Globus pallidus (tissue), 1 donor: ENCODE data around the gene TMEM250.

Experiments
- DNase-seq: peaks from one replicate; pipeline ENCODE4 v3.0.0-alpha.2; 2015; ENCODE audit warnings: low spot score

Gene TMEM250

DNA sequence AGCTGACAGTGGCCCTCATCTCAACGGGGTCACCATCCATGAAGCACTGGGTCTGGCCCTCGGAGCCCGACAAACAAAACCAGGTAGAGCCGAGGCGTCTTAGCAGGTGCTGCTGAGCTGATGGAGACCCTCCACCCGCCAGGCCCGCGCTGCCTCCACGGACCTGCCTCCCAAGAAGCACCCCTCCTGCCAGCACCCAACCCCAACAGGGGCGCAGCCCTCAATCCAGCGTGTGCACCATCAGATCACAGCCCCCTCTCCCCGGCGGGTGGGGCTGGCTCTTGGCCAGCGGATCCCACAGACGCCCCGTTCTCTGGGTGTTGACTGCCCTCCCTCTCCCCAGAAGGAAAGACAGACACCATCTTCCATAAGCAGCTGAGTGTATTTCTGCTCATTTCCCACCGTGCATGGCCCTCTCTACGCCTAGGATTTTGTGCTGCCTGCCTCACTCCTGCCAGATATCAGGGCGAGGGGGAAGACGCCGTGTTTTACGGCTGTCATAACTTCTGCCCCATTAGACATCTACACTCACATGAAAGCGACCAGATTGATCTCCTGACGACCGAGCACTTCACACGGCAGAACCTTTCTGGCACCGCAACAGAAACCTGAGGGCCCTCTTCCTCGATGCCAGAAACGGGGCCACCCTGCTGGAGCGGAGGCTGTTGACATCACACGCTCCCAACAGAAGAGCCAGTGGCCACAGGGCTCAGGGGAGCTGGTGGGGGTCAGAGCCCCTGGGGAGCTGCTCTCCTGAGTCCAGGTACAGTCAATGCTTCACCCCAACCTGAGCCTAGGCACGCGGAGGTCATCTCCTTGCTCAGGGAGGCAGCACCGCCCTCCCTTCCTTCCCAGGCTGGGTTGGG lies 35.9 kb downstream of the TMEM250 start:
- no peak for DNase-seq

DNA sequence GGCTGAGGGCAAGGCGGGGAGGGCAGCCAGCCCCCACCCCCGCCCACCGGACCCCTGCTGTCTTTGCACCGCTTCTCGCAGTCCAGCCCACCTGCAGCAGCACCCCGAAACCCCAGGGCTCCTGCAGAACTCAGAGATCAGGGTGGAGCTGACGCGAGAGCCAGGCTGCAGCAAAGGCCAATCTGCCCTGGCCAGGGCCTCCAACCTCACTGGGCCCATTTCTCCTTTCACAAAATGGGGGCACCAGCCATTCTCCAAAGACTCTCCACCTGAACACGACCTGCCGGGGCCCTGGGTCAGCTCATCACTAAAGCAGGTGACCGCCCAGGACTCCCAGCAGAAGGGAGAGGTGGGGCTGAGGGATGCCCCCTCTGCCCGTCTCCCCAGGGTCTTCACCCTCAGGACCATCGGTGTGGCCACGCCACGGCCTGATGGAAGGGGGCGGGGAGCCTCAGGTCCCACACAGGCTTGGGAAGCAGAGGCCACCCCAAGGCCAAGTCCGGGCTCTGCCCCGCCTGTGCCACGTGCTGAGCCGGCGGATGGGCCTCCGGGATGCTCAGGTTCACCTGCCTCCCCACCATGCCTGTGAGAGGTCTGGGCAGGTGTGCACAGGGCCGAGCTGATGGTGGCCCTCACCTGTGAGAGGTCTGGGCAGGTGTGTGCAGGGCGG lies 36.7 kb downstream of the TMEM250 start:
- DNase-seq = no peak

DNA sequence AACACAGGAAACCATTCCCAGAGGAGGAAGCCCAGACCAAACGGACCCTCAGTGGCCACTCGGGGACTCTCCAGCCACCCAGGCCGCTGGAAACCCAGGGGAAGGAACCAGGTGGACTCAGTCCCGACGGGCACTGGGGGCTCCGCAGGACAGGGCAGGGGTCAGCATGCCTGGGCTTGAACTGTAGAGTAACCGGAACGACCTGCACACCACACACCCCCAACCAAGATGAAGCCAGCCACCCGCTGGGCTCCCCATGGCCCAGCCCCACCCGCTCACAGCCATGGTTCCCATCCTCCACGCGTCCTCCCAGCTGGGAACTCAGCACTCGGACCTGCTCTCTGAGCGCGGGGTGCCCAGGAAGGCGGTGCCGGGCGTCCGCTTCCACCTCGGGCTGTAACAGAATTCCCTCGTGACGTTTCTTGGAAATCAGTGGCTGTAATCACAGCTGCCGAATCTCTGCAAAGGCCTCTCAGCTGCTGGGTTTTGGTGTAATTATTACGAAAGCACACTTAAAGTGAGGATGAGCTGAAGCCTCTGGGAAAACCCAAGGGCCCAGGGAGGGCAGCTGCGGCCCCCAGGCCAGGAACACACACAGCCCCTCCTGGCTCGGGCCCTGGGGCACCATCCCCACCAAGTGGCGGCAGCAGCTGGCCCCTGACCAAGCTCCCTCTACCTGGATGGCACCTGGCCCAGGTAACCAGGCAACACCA lies 37.4 kb downstream of the TMEM250 start:
- DNase-seq = no peak

DNA sequence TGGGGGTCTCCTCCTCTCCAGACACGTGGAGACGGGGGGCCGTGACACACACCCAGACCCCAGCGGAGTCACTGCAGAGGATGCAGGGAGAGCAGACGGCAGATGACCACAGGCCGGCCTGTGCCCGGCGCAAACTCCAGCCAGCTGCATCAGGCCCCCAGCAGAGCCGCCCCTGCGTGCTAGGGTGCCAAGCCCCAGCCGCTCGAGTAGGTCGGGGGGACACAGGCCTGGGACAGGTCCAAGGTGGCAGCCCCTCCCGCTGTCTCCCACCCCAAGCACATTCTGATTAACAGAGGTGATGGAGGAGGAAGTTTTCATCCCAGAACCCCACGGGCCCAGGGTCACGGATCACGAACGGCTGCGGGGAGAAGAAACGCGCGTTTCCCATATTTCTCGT lies 38.0 kb downstream of the TMEM250 start:
- no peak for DNase-seq

DNA sequence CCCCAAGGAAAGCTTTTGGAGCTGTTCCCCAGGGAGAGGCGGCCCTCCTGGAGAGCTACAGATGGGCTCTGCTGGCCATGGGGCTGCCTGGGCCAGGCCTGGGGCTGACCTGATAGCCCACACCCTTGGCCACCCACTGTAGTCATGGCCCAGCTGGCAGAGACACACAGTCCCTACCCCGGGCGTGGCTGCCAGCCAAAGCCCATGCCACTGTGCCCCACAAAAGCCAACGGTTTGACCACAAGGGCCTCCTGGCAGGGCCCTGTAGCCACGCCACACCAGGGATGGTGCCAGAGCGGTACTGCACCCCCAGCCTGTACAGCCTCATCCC lies 38.8 kb downstream of the TMEM250 start:
- DNase-seq = no peak

DNA sequence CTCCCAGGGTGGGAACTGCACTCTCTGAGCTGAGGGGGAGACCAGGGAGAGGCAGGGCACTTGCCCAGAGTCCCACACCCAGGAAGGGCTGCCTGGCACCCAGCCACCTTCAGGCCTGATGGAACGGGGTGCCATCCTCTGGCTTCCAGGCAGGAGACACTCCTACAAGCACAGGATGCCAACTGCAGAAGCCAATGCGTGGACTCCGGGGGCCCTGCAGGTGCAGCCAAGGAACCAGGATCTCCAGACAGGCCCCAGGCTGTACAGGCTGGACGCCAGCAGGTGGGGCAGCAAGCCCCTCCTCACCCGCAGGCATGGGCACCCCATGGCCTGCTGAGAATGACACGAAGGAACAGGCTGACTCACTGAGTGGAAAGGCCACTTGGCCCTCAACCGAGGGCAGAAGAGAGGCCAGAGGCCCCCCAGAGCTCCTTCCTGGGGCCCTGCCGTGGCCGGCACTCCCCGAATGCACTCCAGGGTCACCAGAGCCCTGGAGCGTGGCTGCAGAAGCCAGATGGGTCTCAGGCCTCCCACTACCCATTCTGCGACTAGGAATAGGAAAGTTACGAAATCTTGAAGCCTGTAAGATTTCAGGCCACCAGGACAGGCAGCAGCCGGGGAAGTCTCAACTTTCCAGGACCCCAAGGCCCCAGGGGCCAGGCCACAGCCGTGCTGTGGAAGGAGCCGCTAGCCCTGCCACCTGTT lies 39.3 kb downstream of the TMEM250 start:
- DNase-seq = no peak

DNA sequence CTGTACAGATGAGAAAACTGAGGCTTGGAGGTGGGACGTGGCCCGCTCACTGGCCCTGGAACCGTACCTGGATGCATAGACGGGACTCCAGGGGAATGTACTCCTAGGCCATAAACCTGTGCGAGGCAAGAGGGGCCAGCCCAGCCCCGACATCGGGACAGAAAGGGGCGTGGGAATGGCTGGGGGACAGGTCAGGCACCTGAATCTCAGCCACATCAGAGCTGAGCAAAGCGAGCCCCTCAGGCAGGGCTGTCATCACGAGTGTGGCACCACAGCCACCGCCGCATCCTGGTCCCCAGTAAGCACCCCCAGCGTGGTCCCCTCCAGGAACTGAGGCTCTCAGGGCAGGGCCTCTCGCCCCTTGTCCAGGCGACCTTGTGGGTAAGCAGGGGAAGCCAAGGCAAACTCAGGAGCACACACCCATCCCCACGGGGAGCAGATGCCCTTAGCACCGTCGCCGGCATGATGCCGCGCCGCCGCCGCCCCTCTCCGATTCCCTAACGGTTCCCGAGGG lies 40.1 kb downstream of the TMEM250 start:
- DNase-seq = no peak

DNA sequence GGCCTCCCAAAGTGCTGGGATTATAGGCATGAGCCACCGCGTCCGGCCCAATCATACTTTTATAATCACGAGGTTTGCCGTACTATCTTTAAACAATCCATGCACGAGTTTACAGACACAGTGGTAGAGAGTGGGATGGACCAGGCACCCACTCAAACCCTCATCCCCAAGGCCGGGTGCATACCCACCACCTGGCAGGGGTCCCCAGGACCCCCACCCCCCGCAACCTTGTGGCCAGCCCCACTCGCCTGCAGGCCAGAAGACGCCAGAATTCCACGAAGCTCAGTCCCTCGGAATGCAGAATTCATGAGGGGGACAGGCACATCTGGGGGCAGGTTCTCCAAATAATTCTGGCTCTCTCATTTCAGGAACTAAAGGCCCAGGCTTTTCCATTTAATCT lies 40.7 kb downstream of the TMEM250 start:
- DNase-seq = no peak

DNA sequence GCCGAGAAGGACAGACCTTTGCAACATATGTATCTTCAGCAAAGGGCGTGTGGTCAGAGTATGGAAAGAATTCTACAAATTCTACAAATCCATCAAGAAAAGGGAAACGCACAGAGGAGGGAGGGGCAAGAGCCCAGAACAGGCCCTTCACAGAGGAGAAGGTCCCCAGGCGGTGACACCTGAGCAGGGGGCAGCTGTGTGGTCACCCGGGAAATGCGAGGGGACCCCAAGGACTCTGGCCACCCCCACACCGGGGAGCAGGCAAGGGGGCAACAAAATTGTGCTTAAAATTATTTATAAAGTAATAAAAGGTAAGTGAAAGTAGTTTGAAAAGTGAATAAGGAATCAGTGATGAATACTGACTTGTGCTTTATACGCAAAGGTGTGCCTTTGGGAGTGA lies 41.2 kb downstream of the TMEM250 start:
- no peak for DNase-seq

DNA sequence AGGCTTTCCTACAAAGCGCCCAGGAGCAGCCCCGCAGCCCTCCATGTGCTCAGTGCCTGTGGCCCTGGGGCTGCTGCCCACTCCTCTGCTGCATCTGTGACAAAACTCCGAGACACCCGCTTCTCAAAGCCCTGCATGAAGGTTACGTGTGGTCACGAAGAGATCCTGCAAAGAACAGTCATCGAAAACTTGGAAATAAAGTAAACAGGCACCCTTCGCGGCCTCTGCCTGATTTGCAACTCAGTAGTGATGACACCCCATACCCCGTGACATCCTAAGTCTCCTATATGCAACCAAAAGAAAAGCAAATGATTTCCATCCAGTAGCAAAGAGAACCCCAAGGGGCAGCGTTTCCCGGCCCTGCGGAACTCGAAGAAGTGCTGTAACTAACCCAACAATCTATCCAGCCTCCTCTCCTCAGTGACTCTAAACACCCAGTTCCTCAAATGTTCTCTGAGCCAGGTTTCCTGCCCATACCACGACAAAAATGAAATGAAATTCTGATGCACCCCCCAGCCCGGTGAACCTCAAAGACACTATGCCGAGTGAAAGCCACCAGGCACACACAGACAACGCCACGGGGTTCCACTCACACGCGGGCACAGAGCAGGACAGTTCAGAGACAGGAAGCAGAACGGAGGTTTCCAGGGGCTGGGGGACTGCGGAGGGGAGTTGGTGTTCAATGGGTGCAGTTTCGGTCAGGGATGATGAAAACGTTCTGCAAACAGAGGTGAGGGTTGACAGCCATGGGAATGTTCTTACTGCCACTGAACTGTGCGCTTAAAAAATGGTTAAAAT lies 42.6 kb downstream of the TMEM250 start:
- DNase-seq = no peak

DNA sequence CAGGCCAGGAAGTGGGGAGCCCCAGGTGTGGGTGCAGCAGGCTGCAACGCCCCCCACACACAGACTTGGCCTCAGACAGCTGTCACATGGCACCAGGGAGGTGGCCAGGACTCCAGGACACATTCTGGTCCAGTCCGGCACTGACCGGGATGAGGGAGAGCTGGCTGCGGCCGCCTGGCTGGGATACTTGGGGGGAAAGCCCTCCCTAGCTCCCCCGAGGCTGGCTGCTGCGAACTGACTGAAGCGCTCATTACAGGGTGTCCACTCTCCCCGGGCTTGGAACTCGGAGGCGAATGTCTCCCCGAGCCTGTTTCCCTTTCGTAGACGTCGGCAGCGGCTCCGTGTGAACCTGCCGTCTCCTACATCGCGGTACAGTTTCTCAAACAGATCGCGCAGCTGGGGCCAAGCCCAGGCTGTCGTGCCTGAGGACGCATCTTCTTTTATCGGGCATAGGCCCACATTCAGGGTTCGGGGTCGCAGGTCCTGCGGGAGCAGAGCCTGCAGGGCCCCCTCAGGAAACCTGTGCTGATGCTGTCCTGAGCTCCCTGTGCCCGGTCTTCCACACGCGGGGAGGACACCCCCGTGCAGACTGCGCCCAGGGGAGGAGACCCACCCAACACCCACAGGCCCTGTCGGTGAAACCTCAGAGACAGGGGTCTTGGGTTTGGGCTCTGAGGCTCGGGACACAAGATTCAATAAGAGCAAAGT lies 43.4 kb downstream of the TMEM250 start:
- no peak for DNase-seq

DNA sequence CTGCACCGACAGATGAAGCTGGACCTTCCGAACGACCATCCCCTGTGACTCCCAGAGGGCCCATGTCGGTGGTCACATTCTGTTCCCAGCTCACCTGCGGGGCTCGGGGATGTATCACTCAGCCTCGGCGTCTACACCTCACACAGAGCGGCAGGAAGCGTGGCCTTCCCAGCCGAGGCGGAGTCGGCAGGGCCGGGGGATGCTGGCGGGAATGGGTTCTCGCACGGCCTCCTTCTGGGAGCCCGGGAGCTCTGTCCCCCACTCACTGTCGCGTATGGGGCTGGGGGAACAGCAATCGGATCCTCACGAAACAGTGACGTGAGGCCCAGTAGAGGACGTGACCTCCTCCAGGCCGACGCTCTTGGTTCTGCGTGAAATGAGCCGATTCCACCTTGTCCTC lies 44.0 kb downstream of the TMEM250 start:
- no peak for DNase-seq
